HG03354 (cell line): ENCODE results near the gene MAP4K3.
A peak's percentile ranks its signal among the peaks of the same experiment; 100 is the strongest.
"Not testable (repeated sequence)": the region's sequence is repeated elsewhere in the genome, so short reads cannot be mapped to it uniquely, and the experiment has no call there.

Experiments
- ATAC-seq: cut with Tn5 transposase; IDR thresholded peaks from one replicate; pipeline ENCODE4 v1.9.1; 2021; ENCODE audit warnings: mild to moderate bottlenecking; ENCODE audit not compliant: unreplicated experiment, poor library complexity, severe bottlenecking

Gene MAP4K3

DNA sequence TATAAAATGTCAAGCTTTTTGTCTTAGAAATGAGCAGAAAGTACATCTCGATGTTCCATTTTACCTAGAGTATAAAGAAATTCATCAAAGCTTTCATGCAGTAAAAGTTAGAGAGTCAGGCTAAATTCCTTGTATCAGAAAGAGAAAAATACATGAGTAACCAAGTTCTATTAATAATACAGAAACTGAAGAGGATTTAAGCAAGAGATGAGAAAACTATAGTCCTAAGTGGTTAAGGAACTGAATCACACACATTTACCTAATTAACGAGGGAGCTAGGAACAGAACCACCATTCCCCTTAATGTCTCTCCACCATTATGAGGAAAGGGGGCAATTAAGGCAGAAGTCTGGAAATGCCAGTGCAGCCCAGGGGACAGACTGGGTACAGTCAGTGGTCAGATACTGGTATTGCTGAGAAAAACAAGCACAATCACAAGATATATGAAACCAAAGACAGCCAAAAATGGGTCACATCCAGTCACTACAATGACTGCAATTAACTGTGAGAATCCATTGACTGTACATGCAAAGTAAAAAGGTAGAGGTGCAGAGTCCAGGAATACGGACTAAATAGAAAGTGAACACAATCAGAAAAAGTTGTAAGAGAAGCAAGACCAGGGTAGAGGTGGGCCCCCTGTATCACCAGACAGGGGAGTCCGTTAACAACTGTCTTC lies 23.9 kb downstream of the MAP4K3 start:
- no peak for ATAC-seq

DNA sequence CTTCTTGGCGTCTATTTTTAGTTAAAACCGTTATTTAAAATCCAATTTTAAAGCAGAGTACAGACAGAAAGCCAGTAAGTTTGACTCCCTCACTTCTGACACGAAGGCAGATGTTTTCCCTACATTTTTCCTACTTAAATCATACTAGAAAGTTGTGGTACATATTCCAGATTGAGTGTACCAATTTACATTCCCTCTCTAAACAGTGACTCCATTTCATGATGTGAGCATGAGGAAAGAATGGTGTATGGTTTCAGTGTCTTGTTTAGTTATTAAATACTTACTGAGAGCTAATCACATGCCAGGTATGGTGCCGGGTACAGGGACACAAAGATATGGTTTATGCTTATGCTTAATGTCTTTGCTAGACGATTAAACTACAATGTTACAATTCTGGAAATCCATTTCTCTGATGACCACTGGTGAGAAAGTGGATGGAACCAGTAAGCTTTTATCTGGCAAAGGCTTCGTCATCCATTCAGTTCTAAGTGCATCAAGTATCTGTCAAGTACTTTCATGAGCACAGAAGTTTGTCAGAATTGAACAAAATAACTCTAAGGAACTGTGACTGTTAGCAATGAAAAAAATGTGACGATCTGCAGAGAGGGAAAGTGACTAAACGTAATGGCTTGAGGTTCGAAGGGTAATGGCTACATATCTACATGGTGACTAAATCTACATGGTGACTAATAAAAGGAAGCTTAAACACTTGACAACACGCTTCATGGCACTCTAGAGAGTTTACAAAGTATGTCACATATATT lies 25.7 kb downstream of the MAP4K3 start:
- no peak for ATAC-seq

DNA sequence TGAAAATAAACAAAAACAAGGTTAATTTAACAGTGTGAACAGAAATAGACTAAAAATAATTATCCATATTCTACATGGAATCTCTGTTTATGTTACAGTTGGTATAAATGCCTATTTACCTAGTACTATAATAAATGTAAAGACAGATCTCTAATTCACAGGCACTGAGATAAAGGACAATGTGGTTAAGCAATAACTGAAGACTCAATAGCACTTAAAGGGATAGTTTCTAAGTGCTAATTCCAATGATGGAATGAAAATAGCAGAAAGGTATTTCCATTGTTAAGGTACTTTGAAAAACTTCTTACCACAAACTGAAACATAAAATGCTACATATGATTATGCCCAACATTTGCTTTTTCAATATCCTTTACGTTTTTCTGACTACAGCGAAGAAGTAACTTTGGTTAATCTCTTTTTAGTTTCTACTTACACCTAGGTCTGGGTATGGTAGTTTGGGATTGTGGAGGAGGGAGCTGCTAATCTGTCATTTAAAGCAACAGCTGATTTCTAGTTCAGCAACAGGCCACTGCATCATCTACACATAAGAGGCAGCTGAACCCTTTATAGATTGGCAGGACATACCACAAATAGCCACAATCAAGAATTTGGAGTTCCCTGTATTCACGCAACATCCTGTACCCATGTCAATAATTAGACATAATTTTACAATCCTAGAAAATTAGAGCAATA lies 27.2 kb downstream of the MAP4K3 start:
- no peak for ATAC-seq

DNA sequence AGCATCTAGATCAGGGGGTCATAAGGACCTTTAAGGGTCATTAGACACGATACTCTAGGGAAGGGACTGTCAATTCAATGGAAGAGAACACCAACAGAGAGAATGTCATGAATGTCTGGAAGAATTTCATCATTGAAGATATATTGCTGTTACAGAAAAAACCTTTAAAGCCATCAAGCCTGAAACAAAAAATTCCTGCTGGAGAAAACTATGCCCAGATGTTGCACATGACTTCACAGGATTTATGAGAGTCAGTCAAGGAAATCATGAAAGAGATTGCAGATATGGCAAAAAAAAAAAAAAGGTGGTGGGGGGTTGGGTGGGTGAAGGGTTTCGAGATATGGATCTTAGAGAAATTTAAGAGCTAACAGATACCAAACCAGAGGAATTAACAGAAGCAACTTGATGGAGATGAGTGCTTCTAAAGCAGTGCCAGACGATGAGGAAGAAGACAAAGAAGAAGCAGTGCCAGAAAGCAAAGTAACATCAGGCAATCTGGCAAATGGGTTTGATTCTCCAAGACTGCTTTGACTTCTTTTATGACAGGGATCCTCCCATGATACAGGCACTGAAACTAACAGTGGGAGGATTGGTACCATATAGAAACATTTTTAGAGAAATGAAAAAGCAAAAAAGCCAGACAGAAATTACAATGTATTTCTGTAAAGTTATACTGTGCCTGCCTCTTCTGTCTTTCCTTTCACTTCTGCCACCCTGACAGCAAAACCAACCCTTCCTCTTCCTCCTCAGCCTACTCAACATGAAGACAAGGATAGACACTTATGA lies 28.5 kb downstream of the MAP4K3 start:
- ATAC-seq: peak; percentile 53

DNA sequence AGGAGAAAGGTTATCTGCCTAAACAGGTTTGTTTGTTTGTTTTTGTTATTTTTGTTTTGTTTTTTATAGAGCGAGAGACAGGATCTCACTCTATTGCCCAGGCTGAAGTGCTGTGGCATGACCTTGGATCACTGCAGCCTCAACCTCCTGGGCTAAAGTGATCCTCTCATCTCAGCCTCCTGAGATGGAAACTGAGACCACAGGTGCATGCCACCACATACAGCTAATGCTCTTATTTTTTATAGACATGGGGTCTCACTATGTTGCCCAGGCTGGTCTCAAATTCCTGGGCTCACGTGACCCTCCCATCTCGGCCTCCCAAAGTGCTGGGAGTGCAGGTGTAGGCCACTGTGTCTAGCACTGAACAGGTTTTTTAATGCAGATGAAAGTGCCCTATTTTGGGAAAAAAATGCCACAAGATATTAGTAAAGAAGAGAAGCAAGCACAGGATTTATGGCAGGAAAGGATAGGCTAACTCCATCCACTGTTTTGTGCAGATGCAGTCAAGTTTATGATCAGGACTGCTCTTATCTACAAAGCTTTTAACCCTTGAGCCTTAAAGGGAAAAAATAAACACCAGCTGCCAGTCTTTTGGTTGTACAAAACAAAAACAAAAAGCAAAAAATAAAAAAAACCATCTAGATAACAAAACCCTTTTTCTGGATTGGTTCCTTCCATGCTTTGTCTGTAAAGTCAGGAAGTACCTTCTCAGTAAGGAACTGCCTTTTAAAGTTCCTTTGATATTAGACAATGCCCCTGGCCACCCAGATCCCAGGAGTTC lies 29.4 kb downstream of the MAP4K3 start:
- no peak for ATAC-seq

DNA sequence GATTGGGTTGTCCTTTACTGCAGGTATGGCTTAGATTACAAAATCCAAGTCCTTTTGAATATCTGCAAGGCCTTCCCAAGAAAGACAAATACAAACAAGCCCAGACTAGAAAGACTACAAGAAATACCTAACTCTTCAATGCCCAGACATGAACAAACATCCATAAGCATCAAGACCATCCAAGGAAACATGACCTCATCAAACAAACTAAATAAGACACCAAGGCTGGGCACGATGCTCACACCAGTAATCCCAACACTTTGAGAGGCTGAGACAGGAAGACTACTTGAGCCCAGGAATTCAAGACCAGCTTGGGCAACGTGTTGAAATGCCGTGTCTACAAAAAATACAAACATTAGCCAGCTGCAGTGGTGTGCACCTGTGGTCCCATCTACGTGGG lies 31.7 kb downstream of the MAP4K3 start:
- ATAC-seq: no peak

DNA sequence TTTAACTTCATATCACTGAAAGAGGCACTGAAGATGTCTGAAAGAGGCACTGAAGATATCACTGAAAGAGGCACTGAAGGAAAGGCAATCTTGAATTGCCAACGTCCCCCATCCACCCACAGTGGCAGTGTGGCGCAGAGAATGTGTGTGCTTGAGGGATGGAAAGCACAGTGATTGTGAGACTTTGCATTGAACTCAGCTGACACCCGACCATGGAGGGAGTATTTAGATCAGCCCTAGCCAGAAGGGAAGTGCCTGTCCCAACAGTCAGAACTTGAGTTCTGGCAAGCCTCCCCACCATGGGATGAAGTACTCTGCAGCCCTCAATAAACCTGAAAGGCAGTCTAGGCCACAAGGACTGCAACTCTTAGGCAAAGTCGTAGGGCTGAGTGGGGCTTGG lies 33.8 kb downstream of the MAP4K3 start:
- no peak for ATAC-seq

DNA sequence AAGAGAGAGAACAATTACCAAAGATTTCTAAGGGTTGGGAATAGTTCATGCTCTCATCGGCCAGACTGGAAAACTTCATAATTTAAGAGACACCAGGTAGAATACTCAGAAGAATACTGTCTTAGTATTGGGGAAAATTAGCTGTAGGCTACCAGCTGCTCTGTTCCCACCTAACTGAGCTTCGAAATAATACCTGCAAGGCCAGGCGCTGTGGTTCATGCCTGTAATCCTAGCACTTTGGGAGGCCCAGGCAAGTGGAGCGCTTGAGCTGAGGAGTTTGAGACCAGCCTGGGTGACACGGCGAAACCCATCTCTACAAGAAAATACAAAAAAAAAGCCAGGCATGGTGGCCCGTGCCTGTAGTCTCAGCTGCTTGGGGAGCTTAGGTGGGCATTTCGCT lies 35.8 kb downstream of the MAP4K3 start:
- ATAC-seq: no peak

DNA sequence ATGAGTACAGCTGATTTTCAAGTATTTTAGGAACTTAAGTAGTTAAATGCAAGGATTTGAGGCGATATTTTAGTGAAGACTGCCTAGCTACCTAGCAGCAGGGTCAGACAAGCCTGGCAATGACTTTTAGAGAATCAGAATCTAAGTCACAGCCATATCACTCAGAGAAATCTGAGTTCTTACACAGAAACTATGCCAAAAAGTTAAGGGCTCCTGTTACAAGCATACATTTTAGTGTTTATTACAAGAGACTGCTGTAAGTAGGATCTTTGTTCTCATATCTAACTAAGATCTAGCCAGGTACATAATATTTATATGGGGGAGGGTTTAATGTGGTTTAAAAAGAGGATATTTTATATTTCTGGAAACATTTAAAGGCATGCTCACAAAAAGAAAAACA lies 37.5 kb downstream of the MAP4K3 start:
- no peak for ATAC-seq

DNA sequence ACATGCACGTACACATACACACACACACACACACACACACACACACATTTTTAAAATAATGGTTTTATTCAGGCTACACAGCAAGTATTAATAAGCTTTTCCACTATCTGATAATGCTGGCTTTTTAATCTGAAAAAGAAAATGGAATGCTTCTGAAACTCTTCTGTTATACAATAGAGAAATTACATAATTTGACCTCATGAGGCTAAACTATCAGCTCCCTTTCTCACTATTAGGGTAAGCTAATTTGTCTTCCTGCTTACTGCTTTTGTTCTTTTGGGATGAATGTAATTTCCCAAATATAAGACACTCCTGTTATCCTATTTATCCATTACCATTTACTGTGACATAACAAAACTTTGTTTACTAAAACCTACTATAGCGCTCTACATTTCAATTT lies 41.8 kb downstream of the MAP4K3 start:
- ATAC-seq: no peak

DNA sequence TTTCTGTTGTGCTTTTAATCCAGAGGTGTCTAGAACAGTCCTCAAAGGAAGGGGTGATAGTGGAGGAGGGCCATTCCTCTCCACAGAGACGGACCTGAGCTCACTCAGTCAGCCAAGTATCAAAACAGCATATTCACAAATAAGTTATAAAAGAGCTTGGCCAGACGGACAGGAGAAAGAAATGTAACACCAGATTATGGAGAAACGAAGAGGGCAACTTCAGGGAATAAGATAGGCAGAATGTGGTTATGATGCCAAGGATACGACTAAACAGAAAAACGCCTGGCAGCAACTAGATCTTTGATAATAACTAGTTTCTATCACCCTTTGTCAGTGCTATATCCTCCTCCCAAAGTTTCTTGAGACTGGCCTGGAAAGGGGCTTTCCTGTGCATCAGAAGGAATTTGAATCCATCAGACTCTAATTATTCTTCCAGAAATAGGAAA lies 42.5 kb downstream of the MAP4K3 start:
- no peak for ATAC-seq

DNA sequence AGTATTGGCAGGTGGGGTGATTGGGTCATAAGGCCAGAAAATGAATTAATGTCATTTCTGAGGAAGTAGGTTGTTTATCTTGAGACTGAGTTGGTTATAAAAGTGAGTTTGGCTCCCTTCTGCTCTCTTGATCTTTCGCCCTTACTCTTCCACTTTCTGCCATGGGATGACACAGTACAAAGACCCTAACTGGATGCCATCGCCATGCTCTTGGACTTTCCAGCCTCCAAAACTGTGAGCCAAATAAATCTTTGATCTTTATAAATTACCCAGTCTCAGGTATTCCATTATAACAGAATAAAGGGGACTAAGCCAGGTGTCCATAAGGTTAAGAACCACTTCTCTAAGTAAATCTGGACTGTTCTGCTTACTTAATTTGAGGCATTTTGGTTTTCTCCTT lies 44.4 kb downstream of the MAP4K3 start:
- no peak for ATAC-seq

DNA sequence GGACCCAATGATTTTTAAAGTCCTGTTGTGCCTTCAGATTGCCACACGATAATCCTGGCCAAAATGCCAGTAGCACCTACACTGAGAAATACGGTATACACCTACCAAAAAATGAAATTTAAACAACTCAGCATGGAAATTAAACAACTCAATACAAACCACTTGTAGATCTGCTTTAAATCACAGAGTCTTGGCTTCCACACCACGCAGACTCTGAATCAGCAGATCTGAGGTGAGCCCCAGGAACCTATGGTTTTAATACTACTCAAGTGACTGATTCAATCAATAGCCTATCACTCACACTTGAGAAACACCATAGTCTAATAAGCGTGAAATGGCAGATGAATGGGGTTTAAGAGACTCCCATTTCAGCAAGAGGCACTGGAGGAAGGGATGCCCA lies 46.9 kb downstream of the MAP4K3 start:
- ATAC-seq: no peak

DNA sequence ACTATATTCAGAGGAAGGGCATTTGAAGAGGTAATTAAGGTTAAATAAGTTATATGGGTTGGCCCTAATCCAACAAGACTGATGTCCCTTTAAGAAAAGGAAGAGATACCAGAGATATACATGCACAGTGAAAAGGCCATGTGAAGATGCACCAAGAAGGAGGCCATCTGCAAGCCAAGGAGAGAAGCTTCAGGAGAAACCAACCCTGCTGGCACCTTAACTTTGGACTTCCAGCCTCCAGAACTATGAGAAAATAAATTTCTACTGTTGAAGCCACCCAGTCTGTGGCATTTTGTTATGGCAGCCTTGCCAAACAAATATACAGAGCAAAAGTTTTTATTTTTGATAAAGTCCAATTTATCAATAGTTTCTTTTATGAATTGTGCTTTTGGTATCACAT lies 51.0 kb downstream of the MAP4K3 start:
- no peak for ATAC-seq

DNA sequence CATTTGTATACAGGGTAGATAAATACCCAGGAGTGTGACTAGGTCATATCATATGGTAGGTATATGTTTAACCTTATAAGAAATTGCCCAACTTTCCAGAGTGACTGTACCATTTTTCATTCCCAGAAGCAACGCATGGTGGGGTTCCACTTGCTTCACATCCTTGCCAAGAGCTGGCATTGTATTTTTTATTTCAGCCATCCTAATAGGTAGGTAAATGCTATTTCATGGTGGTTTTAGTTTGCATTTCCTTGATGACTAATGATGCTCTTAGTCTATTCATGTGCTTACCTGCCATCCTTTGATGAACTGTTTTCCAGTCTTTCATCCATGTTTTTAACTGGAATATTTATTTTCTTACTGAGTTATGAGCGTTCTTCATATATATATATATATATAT lies 51.9 kb downstream of the MAP4K3 start:
- ATAC-seq: no peak

DNA sequence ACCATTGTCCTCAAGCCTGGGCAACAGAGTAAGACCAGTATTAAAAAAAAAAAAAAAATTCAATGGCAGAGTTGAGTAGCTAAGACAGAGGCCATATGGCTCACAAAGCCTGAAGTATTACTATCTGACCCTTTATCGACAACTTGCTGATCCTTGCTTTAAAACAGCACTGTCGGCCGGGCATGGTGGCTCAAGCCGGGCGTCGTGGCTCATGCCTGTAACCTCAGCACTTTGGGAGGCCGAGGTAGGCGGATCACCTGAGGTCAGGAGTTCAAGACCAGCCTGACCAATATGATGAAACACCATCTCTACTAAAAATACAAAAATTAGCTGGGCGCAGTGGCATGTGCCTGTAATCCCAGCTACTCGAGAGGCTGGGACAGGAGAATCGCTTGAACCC lies 53.0 kb downstream of the MAP4K3 start:
- ATAC-seq: not testable (repeated sequence)

DNA sequence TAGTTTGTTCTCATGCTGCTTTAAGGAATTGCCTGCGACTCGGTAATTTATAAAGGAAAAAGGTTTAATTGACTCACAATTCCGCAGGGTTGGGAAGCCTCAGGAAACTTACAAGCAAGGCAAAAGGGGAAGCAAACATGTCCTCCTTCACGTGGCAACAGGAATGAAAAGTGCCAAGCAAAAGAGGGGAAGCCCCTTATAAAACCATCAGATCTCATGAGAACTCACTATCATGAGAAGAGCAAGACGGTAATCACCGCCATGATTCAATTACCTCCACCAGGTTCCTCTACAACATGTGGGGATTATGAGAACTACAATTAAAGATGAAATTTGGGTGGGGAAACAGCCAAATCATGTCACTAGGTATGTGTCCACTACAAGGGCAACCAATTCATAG lies 53.9 kb downstream of the MAP4K3 start:
- ATAC-seq: no peak

DNA sequence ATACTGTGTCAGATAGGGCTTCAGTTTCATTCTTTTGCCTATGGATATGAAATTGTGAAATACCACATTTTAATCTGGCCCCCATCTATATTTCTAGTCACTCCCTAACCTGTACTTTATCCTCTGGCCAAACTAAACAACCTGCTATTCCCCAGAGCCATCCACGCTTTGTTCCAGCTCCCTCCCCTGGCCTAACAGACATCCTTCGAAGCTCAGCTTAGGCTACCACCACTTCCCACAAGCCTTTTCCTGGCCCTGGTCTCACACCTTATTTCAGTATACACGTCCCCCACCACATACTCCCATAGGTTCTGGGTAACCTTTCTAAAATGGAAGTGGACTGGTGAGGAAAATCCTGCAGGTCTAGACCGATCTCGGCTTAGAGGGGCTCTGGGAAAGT lies 55.4 kb downstream of the MAP4K3 start:
- ATAC-seq: no peak

DNA sequence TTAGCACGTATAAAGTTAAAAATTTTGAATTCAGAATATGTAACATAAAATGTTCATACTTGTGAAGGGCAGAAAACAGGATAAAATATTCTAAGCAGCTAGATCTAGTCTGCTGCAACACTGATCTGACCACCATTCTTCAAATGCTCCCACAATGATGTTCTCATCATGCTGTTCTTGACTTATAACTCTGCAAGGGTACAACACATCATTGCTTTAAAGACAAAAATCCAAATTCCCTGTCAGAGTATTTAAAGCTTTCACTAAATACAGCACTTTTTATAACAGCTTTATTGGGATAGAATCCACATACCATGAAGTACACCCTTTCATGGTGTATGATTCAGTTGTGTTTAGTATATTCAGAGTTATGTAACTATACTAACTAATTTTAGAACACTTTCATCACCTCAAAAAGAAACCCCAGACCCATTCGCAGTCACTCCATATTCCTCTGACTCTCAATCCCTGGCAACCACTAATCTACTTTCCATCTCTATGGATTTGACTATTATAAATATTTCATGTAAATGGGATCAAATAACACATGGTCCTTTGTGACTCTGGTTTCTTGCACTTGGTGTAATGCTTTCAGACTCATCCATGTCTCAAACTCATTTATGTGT lies 56.4 kb downstream of the MAP4K3 start:
- ATAC-seq: no peak
